NCI-H2081 (cell line): Measurements from ENCODE around the gene MUTYH.
"Not testable (repeated sequence)": the region's sequence is repeated elsewhere in the genome, so short reads cannot be mapped to it uniquely, and the experiment has no call there.

Source experiments
- DNase-seq, 2 experiments: peaks; one replicate each; lab custom pipeline; 2025; lab: John Stamatoyannopoulos, UW

MUTYH gene

DNA sequence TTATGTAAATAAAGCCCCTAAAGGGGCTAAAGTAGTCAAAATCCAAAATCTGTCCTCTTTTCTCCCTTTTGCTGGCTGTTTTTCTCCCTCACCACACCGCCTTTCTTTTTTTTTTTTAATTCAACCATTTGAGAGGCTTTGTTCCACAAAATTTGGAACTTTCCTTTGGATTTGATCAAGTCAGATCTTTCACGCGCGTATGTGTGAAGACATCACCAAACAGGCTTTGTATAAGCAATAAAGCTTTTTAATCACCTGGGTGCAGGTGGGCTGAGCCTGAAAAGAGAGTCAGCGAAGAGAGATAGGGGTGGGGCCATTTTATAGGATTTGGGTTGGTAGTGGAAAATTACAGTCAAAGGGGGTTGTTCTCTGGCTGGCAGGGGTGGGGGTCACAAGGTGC lies 18.8 kb downstream of the MUTYH start:
- DNase-seq, result no peak

DNA sequence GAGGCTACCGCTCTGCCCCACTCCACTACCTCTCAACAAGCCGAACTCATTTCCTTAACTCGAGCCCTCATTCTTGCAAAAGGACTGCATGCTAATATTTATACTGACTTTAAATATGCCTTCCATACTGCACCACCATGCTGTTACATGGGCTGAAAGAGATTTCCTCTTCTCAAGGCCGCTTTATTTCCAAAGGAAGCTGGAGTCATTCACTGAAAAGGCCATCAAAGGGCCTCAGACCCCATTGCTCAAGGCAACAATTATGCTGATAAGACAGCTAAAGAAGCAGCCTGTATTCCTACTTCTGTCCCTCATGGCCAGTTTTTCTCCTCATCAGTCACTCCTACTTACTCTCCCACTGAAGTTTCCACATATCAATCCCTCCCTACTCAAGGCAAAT lies 20.5 kb downstream of the MUTYH start:
- no peak for DNase-seq

- DNase-seq, result no peak
Observed at GRCh38 chr1:45317166-45317565, 23.1 kb downstream of the MUTYH start.

DNA sequence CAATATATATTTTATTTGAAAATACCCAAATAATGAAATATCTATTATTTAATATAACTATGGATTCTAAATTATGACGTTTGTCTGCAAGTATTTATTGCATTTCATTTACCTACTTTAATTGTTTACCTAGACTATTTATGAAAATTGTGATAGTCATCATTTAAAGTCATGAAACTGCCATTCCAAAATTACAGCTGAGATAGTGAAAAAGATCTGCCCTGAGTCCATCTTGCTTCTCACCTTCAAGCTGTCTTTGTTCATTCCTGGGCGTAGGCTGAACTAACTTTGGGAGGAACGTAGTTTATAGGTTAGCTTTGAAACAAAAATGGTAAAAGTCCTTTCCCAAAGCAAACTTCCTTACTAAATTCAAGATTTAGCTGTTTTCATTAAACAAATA lies 26.0 kb downstream of the MUTYH start:
- DNase-seq, result no peak

GRCh38 chr1:45306905-45307304 lies 33.3 kb downstream of the MUTYH start:
- no peak for DNase-seq

- DNase-seq, result no peak
Observed at GRCh38 chr1:45306319-45306718, 33.9 kb downstream of the MUTYH start.

DNA sequence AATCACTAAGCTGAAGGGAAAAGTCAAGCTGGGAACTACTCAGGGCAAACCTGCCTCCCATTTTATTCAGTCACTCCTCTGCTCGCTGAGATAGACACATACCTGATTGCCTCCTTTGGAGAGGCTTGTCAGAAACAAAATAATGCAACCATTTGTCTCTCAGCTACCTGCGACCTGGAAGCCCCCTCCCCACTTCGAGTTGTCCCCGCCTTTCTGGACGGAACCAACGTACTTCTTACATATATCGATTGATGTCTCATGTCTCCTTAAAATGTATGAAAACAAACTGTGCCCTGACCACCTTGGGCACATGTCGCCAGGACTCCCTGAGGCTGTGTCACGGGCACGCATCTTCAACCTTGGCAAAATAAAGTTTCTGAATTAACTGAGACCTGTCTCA lies 35.0 kb downstream of the MUTYH start:
- no peak for DNase-seq

GRCh38 chr1:45304311-45305081 lies 35.7 kb downstream of the MUTYH start:
- DNase-seq, result peak in 1 of 2 experiments; percentile 37

DNA sequence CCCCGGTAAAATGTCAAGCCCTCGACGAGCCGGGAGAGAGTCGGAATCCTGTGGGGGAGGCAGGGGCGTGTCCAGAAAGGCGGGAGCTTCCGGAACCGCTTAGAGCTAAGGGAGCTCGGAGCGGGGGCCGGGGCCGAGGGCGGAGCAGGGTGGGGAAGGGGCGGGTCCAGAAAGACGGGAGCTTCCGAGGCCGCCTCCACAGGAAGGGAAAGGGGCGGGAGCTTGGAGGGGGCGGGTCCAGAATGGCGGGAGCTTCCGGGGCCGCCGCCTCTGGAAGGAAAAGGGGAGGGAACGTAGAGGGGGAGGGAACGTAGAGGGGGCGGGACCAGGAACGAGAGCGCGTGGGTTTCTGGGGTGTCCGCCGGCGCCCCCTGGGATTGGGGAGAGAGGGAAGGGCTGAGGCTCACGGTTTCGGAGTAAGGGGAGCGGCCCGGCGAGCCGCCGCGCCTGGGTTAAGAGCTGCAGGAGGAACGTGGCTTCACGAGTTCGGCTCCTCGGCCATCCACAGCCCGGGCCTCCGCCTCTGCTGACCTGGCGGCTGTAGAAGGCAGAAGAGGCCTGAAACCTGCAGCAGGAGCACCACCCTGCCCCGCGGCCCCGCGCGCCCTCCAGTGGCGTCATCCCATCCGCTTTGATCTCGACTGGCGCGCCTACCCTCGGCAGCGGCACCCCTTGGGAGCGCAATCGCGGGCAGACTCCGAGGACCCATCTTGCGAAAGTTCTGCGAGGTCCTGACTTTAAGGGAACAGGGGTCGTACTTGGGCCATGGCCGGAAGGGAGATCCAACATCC lies 36.5 kb downstream of the MUTYH start:
- peak; percentile 98 to 100 for DNase-seq

GRCh38 chr1:45302505-45303150 lies 37.6 kb downstream of the MUTYH start:
- no peak for DNase-seq

DNA sequence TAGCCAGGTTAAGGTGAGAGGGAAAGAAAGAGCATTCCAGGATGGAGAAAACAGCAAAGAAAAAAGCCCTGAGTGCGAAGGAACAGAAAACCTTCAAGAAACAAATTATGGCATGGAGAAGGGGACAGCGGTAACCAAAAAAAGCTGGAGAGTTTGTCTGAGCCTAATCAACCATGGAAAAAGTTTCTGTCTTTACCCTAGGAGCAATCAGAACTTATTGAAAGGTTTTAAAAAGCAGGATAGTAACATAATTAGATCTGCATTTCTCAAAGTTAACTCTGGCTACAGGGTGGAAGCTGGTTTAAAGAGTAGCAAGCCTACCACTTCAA lies 39.6 kb downstream of the MUTYH start:
- no peak for DNase-seq

GRCh38 chr1:45299981-45300668 lies 40.1 kb downstream of the MUTYH start:
- peak; percentile 83 to 86 for DNase-seq

DNA sequence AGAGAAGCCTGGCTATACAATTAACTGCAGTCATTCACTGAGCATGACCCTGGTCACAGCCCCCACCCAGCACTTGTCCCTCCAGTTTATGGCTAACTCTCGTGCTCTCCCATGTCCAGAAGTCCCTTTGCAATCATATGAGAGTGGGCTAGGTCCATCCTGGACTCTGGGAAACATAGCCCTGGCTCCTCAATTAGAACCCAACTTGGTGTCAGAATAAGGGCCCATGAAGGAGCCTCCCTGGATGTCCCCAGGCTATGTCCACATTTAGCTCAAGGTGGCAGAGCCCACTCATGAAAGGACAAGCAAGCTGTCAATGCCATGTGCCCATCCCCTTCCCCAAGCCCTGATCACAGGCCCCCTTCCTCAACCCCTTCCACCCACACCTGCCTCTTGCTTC lies 40.9 kb downstream of the MUTYH start:
- no peak for DNase-seq

- DNase-seq, result no peak
Observed at GRCh38 chr1:45297666-45298356, 42.4 kb downstream of the MUTYH start.

DNA sequence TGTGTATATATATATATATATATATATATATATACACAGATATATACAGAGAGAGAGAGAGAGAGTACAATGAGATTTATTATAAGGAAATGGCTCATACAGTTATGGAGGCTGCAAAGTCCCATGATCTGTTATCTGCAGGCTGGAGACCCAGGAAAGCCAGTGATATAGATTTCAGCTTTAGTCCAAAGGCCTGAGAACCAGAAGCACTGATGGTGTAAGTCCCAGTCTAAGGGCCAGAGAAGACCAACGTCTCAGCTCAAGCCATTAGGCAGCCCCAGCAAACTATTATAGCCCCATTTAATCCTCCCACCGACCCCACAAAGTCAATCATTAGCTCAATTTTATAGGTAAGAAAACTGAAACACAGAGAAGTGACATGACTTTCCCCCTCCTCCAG lies 48.5 kb downstream of the MUTYH start:
- no peak for DNase-seq

DNA sequence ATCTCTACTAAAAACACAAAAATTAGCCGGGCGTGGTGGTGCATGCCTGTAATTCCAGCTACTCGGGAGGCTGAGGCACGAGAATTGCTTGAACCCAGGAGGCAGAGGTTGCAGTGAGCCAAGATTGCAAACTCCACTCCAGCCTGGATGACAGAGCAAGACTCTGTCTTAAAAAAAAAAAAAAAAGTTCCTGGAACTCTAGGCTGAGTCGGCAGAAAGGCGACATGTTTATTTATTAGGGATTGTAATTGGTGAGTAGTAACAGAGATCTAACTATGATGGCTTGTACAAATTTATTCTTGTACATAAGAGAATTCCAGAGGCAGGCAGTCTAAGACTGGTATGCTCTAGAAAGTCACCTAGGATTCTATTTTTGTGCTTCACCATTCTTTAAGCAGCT lies 49.2 kb downstream of the MUTYH start:
- DNase-seq, result not testable (repeated sequence)

- not testable (repeated sequence) for DNase-seq
Observed at GRCh38 chr1:45286521-45286920, 53.7 kb downstream of the MUTYH start.

GRCh38 chr1:45284858-45285257 lies 55.4 kb downstream of the MUTYH start:
- not testable (repeated sequence) for DNase-seq

DNA sequence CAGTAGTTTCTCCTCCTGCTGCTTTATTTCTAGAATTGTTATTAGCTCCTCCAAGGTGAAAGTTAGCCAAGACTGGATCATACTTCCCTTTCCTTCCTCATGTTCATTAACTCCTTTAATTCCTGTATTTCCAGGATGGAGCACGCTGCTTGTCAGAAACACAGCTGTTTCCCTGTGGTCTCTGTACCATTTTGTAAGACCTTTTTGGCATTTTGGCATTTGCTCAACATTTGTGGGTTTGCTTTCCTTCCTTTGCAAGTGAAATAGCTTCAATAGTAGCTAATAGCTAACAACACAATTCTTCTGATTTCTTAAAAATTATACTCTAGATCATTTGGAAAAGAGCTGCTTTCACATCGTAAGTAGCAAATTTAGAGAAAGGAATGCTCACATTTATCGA lies 57.9 kb downstream of the MUTYH start:
- DNase-seq, result no peak
